Hepatocyte (in vitro differentiated cells): ENCODE measurements around the gene SRRM4. TPM values are rescaled to one million over a fixed set of nuclear protein-coding genes. Genes with fewer than 3 reads are reported as not detected.

Experiments
- DNase-seq: peaks from one replicate; pipeline ENCODE4 v3.0.0-alpha.2; 2016; ENCODE audit warnings: low spot score
- H2AFZ ChIP-seq: fragments of 200-600 bp; sonication (generic); 2 replicates; pipeline ENCODE4 v1.6.0; 2016; ENCODE audit warnings: antibody characterized with exemption, mild to moderate bottlenecking
- H3K27ac ChIP-seq: fragments of 200-600 bp; sonication (generic); 2 replicates; pipeline ENCODE4 v1.5.1; 2016; ENCODE audit warnings: mild to moderate bottlenecking
- H3K27me3 ChIP-seq: fragments of 200-600 bp; sonication (generic); 2 replicates; pipeline ENCODE4 v1.6.1; 2016
- H3K36me3 ChIP-seq: fragments of 200-600 bp; sonication (generic); replicated peaks from 2 replicates; pipeline ENCODE4 v1.5.1; 2016; ENCODE audit warnings: low read depth; ENCODE audit not compliant: insufficient read depth
- H3K4me1 ChIP-seq: fragments of 200-600 bp; sonication (generic); 2 replicates; pipeline ENCODE4 v1.5.1; 2016; ENCODE audit warnings: mild to moderate bottlenecking, moderate library complexity; ENCODE audit not compliant: insufficient read depth
- H3K4me2 ChIP-seq: fragments of 200-600 bp; sonication (generic); 2 replicates; pipeline ENCODE4 v1.6.0; 2016
- H3K4me3 ChIP-seq: fragments of 200-600 bp; sonication (generic); 2 replicates; pipeline ENCODE4 v1.5.1; 2016; ENCODE audit warnings: mild to moderate bottlenecking
- H3K79me2 ChIP-seq: fragments of 200-600 bp; sonication (generic); 2 replicates; pipeline ENCODE4 v1.6.0; 2017; ENCODE audit warnings: mild to moderate bottlenecking
- H3K9me2 ChIP-seq: fragments of 200-600 bp; sonication (generic); replicated peaks from 2 replicates; pipeline ENCODE4 v1.6.0; 2017; ENCODE audit warnings: mild to moderate bottlenecking; ENCODE audit not compliant: insufficient read depth
- H3K9me3 ChIP-seq: fragments of 200-600 bp; sonication (generic); 2 replicates; pipeline ENCODE4 v1.5.1; 2016; ENCODE audit warnings: low read depth, mild to moderate bottlenecking
- H4K20me1 ChIP-seq: fragments of 200-600 bp; sonication (generic); 2 replicates; pipeline ENCODE4 v1.6.0; 2016; ENCODE audit warnings: mild to moderate bottlenecking; ENCODE audit not compliant: insufficient read depth, poor library complexity, severe bottlenecking
- CTCF ChIP-seq: fragments of 200-600 bp; sonication (generic); IDR thresholded peaks from 2 replicates; pipeline ENCODE4 v1.5.1; 2016; ENCODE audit warnings: antibody characterized with exemption, mild to moderate bottlenecking; ENCODE audit not compliant: poor library complexity
- EZH2 ChIP-seq: fragments of 200-600 bp; sonication (generic); IDR thresholded peaks from 2 replicates; pipeline ENCODE4 v1.6.1; 2016; ENCODE audit warnings: antibody characterized with exemption, mild to moderate bottlenecking, borderline replicate concordance
- EZH2phosphoT487 ChIP-seq: fragments of 200-600 bp; sonication (generic); IDR thresholded peaks from one replicate; pipeline ENCODE4 v1.6.1; 2018; ENCODE audit warnings: antibody characterized with exemption, mild to moderate bottlenecking, low read depth, moderate library complexity; ENCODE audit not compliant: unreplicated experiment, severe bottlenecking
- WGBS: methylation state at CpG from one replicate; pipeline ENCODE4 v1.1.6; 2016; ENCODE audit warnings: low lambda C conversion rate; ENCODE audit errors: missing lambda C conversion rate; 5-methylcytosine and 5-hydroxymethylcytosine counted together
- polyA plus RNA-seq: library from polyadenylated mRNA; unstranded; fragments of >200 nt; fragmentation: Nextera tagmentation; extraction: Ambion mirVana; gene quantifications from 2 replicates; pipeline ENCODE4 v1.2.1, GENCODE V29; 2016
- total RNA-seq: library from RNA; depleted of rRNA; stranded (reverse); fragments of >200 nt; gene quantifications from 2 replicates; pipeline ENCODE4 v1.2.3, GENCODE V29; 2014

Gene SRRM4
- total and polyA plus RNA-seq, 2 experiments from 2014 or later: 0.03 to 0.05 TPM

GRCh38 chr12:119060847-119061796 is 79.8 kb downstream of the SRRM4 start:
- no peak overlapping the region for H2AFZ ChIP-seq
- H3K27me3 ChIP-seq: no peaks in the 10 kb centered on the region
- no peak overlapping the region for H3K4me3 ChIP-seq
- no peaks in the 10 kb centered on the region for H3K4me1 ChIP-seq
- DNase-seq: peak; percentile 83
- H3K79me2 ChIP-seq: no peaks in the 10 kb centered on the region
- WGBS: 29% methylated on average over 16 of the region's 16 CpGs
- H3K36me3 ChIP-seq: no peaks in the 10 kb centered on the region
- no peak overlapping the region for H3K27ac ChIP-seq
- no peak overlapping the region for H3K4me2 ChIP-seq
- TF ChIP-seq CTCF (no peak), EZH2 (no peak), EZH2phosphoT487 (no peak)
- no peaks in the 10 kb centered on the region for H3K9me3 ChIP-seq
- H4K20me1 ChIP-seq: no peaks in the 10 kb centered on the region
- H3K9me2 ChIP-seq: no peaks in the 10 kb centered on the region

GRCh38 chr12:119068129-119068856 is 87.0 kb downstream of the SRRM4 start:
- TF ChIP-seq EZH2phosphoT487 (no peak), CTCF (no peak), EZH2 (no peak)
- H2AFZ ChIP-seq: no peak overlapping the region
- no peaks in the 10 kb centered on the region for H3K9me3 ChIP-seq
- no peaks in the 10 kb centered on the region for H3K79me2 ChIP-seq
- no peak overlapping the region for H3K4me2 ChIP-seq
- H3K27me3 ChIP-seq: peaks cover 33% of the 10 kb centered on the region
- WGBS: 40% methylated on average over 9 of the region's 9 CpGs
- H3K4me1 ChIP-seq: no peaks in the 10 kb centered on the region
- no peak for DNase-seq
- no peaks in the 10 kb centered on the region for H4K20me1 ChIP-seq
- H3K9me2 ChIP-seq: no peaks in the 10 kb centered on the region
- H3K27ac ChIP-seq: no peak overlapping the region
- no peak overlapping the region for H3K4me3 ChIP-seq
- H3K36me3 ChIP-seq: no peaks in the 10 kb centered on the region

- WGBS: 13% methylated on average over 8 of the region's 8 CpGs
- no peak overlapping the region for H3K4me3 ChIP-seq
- no peaks in the 10 kb centered on the region for H3K36me3 ChIP-seq
- H2AFZ ChIP-seq: no peak overlapping the region
- no peaks in the 10 kb centered on the region for H3K4me1 ChIP-seq
- TF ChIP-seq CTCF (no peak), EZH2 (no peak), EZH2phosphoT487 (no peak)
- no peak overlapping the region for H3K27ac ChIP-seq
- H3K79me2 ChIP-seq: no peaks in the 10 kb centered on the region
- DNase-seq: peak; percentile 7
- H3K9me2 ChIP-seq: no peaks in the 10 kb centered on the region
- H3K4me2 ChIP-seq: no peak overlapping the region
- H3K27me3 ChIP-seq: peaks cover 33% of the 10 kb centered on the region
- H4K20me1 ChIP-seq: no peaks in the 10 kb centered on the region
- no peaks in the 10 kb centered on the region for H3K9me3 ChIP-seq
Measured at GRCh38 chr12:119069147-119069642, 87.9 kb downstream of the SRRM4 start.
